ENCODE data around the gene PDPN. TPM values are rescaled to one million over a fixed set of nuclear protein-coding genes. Genes with fewer than 3 reads are reported as not detected.

Gene PDPN
- total and polyA plus RNA-seq, 2 of the 13 experiments (the other 11 are each of a cell fraction or from before 2014, with no cell fraction given), result not detected

DNA sequence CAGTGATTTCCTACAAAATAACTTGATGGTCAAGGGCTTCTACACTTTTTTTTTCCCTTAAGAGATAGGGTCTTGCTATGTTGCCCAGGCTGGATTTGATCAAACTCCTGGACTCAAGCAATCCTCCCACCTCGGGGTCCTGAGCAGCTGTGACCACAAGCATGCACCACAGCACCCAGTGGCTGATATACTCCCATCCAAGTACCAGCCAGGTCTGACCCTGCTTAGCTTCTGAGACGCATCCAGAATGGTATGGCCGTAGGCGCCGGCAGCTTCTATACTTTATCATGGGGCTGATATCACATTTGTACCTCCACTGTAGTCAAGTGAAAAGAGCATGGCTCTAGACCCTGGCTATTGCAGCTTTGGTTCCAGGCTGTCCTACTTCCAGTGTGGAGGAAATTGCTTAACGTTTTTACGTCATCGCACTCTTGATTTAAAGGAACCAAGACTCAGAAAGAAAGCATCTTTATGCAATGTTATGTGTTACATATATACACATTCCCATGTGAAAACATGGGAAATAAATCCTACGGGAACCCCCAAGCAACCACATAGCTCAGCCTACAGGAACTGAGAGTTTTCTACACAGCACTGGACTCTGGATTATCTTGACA lies 39.5 kb downstream of the PDPN start:
- intact Hi-C loops (cut with micrococcal nuclease; ENCODE audit: unreplicated experiment), result no loop called here

DNA sequence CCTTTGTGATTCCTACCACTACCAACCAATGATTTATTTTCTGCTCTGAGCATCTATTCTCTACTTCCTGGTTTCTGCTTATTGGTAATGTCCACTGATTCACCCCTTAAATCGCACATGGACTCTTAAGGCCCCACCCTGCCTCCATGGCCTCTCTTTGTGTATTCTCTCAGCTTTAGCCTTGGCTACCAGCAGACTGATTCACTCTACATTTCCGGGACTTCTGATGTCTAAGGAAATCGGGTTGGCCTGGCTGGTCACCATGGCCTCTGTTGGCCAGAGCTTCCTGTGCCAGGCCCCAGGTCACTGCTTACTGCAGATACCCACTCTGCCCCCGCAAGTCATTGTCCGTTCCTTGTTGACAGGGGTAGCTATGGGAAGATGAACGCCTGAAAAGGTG lies 40.9 kb downstream of the PDPN start:
- H3K36me3 ChIP-seq (replicated peaks in 1 of 2; ENCODE audit: control insufficient read depth in 1 of 2, insufficient read depth in 2 of 2, low read length in 2 of 2), result no peaks in the 10 kb centered on the region
- WGBS (ENCODE audit: low lambda C conversion rate), result 13% methylated on average over 6 of the region's 6 CpGs
- H4K20me1 ChIP-seq (ENCODE audit: insufficient read depth, low read length), result no peaks in the 10 kb centered on the region
- H3K9ac ChIP-seq (ENCODE audit: insufficient read depth, low read depth, low read length), result no peak overlapping the region
- H3K79me2 ChIP-seq (ENCODE audit: insufficient read depth, low read length), result no peaks in the 10 kb centered on the region
- H3K4me1 ChIP-seq (ENCODE audit: insufficient read depth, low read length), result no peaks in the 10 kb centered on the region
- H3K9me3 ChIP-seq (ENCODE audit: low read length), result no peaks in the 10 kb centered on the region
- H3K27ac ChIP-seq (ENCODE audit: extremely low read length, insufficient read depth, low read length), result no peak overlapping the region
- intact Hi-C loops (cut with micrococcal nuclease; ENCODE audit: unreplicated experiment), result no loop called here
- H3K4me2 ChIP-seq (ENCODE audit: low read depth, low read length), result no peak overlapping the region
- no peak overlapping the region for H2AFZ ChIP-seq (ENCODE audit: low read length)
- H3K27me3 ChIP-seq (ENCODE audit: control insufficient read depth in 1 of 2, insufficient read depth in 2 of 2, low read length in 2 of 2), result peaks cover 0 to 4% of the 10 kb centered on the region in 2 experiments; a peak in 2 of 5 replicates
- ChIA-PET CTCF (ENCODE audit: low intra/inter-chr PET ratio, low total read pairs) (no interaction called here), POLR2A (no interaction called here)
- no peak for FAIRE-seq
- in situ Hi-C loops (cut with HindIII; ENCODE audit: extremely low pct_ligation_motif_present, low pct_unique_long_range_greater_than_20kb), result no loop called here
- no TSS peak for BruUV-seq (replicated peaks)
- no peak for DNase-seq (ENCODE audit: low spot score)
- ATAC-seq, result no peak
- no peak overlapping the region for H3K4me3 ChIP-seq (replicated peaks in 1 of 3; ENCODE audit: insufficient read depth in 1 of 3, low read depth in 2 of 3, low read length in 3 of 3)
- TF ChIP-seq, protein P1, sequence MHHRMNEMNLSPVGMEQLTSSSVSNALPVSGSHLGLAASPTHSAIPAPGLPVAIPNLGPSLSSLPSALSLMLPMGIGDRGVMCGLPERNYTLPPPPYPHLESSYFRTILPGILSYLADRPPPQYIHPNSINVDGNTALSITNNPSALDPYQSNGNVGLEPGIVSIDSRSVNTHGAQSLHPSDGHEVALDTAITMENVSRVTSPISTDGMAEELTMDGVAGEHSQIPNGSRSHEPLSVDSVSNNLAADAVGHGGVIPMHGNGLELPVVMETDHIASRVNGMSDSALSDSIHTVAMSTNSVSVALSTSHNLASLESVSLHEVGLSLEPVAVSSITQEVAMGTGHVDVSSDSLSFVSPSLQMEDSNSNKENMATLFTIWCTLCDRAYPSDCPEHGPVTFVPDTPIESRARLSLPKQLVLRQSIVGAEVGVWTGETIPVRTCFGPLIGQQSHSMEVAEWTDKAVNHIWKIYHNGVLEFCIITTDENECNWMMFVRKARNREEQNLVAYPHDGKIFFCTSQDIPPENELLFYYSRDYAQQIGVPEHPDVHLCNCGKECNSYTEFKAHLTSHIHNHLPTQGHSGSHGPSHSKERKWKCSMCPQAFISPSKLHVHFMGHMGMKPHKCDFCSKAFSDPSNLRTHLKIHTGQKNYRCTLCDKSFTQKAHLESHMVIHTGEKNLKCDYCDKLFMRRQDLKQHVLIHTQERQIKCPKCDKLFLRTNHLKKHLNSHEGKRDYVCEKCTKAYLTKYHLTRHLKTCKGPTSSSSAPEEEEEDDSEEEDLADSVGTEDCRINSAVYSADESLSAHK (CRISPR knock-in tag; IDR thresholded peaks at IDR 0.05; ENCODE audit: borderline replicate concordance), result no peak
- TF ChIP-seq, protein P2, sequence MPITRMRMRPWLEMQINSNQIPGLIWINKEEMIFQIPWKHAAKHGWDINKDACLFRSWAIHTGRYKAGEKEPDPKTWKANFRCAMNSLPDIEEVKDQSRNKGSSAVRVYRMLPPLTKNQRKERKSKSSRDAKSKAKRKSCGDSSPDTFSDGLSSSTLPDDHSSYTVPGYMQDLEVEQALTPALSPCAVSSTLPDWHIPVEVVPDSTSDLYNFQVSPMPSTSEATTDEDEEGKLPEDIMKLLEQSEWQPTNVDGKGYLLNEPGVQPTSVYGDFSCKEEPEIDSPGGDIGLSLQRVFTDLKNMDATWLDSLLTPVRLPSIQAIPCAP (CRISPR knock-in tag; IDR thresholded peaks at IDR 0.05; ENCODE audit: low read depth), result no peak
- TF ChIP-seq RAD51 (IDR thresholded peaks at IDR 0.05; ENCODE audit: borderline replicate concordance), result no peak
- TF ChIP-seq ZNF749 (CRISPR knock-in tag; IDR thresholded peaks at IDR 0.05; ENCODE audit: borderline replicate concordance), result no peak

More for the DNA sequence above, 39.5 kb downstream of the PDPN start:
- Histone ChIP-seq H3K9me3 (ENCODE audit: low read length) (no peaks in the 10 kb centered on the region), H3K4me1 (ENCODE audit: insufficient read depth, low read length) (no peaks in the 10 kb centered on the region), H2AFZ (ENCODE audit: low read length) (no peak overlapping the region), H3K79me2 (ENCODE audit: insufficient read depth, low read length) (no peaks in the 10 kb centered on the region), H4K20me1 (ENCODE audit: insufficient read depth, low read length) (no peaks in the 10 kb centered on the region), H3K4me3 (replicated peaks in 1 of 3; ENCODE audit: insufficient read depth in 1 of 3, low read depth in 2 of 3, low read length in 3 of 3) (no peak overlapping the region), H3K4me2 (ENCODE audit: low read depth, low read length) (no peak overlapping the region), H3K27me3 (ENCODE audit: control insufficient read depth in 1 of 2, insufficient read depth in 2 of 2, low read length in 2 of 2) (no peaks in the 10 kb centered on the region; a peak in 1 of 5 replicates), H3K36me3 (replicated peaks in 1 of 2; ENCODE audit: control insufficient read depth in 1 of 2, insufficient read depth in 2 of 2, low read length in 2 of 2) (no peaks in the 10 kb centered on the region), H3K9ac (ENCODE audit: insufficient read depth, low read depth, low read length) (no peak overlapping the region), H3K27ac (ENCODE audit: extremely low read length, insufficient read depth, low read length) (no peak overlapping the region)
- no peak for FAIRE-seq
- no peak for ATAC-seq
- TF ChIP-seq SIX4 (CRISPR knock-in tag; IDR thresholded peaks at IDR 0.05), result no peak
- TF ChIP-seq, protein P3, sequence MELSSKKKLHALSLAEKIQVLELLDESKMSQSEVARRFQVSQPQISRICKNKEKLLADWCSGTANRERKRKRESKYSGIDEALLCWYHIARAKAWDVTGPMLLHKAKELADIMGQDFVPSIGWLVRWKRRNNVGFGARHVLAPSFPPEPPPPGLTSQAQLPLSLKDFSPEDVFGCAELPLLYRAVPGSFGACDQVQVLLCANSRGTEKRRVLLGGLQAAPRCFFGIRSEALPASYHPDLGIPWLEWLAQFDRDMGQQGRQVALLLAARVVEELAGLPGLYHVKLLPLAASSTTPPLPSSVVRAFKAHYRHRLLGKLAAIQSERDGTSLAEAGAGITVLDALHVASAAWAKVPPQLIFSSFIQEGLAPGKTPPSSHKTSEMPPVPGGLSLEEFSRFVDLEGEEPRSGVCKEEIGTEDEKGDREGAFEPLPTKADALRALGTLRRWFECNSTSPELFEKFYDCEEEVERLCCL (CRISPR knock-in tag; IDR thresholded peaks at IDR 0.05; ENCODE audit: borderline replicate concordance), result no peak
- TF ChIP-seq ELF1 (CRISPR knock-in tag; IDR thresholded peaks at IDR 0.05), result no peak
- no peak for TF ChIP-seq ZNF136 (CRISPR knock-in tag; IDR thresholded peaks at IDR 0.05; ENCODE audit: low read depth)
- no peak for TF ChIP-seq ZNF143 (CRISPR knock-in tag; IDR thresholded peaks at IDR 0.05)
- TF ChIP-seq, protein P4, sequence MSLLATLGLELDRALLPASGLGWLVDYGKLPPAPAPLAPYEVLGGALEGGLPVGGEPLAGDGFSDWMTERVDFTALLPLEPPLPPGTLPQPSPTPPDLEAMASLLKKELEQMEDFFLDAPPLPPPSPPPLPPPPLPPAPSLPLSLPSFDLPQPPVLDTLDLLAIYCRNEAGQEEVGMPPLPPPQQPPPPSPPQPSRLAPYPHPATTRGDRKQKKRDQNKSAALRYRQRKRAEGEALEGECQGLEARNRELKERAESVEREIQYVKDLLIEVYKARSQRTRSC (CRISPR knock-in tag; IDR thresholded peaks at IDR 0.05; ENCODE audit: low read depth), result no peak
- no peak for TF ChIP-seq SAP130 (CRISPR knock-in tag; IDR thresholded peaks at IDR 0.05; ENCODE audit: low read depth)
- ChIA-PET CTCF (ENCODE audit: low intra/inter-chr PET ratio, low total read pairs) (no interaction called here), POLR2A (no interaction called here)
- in situ Hi-C loops (cut with HindIII; ENCODE audit: extremely low pct_ligation_motif_present, low pct_unique_long_range_greater_than_20kb), result no loop called here
- WGBS (ENCODE audit: low lambda C conversion rate), result 43% methylated on average over 9 of the region's 9 CpGs
- DNase-seq (ENCODE audit: low spot score), result no peak
- BruUV-seq (replicated peaks), result no TSS peak
